Neural progenitor cell (in vitro differentiated cells): Measurements from ENCODE around the gene NBAS. TPM values are rescaled to one million over a fixed set of nuclear protein-coding genes. Genes with fewer than 3 reads are reported as not detected.
"Not testable (repeated sequence)": the region's sequence is repeated elsewhere in the genome, so short reads cannot be mapped to it uniquely, and the experiment has no call there.

Experiments
- DNase-seq: peaks from one replicate; pipeline ENCODE4 v3.0.0-alpha.2; 2016; ENCODE audit warnings: low spot score
- H2AFZ ChIP-seq: fragments of 200-600 bp; sonication (generic); replicated peaks from 2 replicates; pipeline ENCODE4 v1.6.1; 2016; ENCODE audit warnings: antibody characterized with exemption
- H3F3A ChIP-seq: fragments of 200-600 bp; sonication (generic); 2 replicates; pipeline ENCODE4 v1.6.1; 2016; ENCODE audit warnings: antibody characterized with exemption, low read depth
- H3K27ac ChIP-seq: fragments of 200-600 bp; sonication (generic); 2 replicates; pipeline ENCODE4 v1.5.1; 2016; ENCODE audit warnings: mild to moderate bottlenecking
- H3K27me3 ChIP-seq: fragments of 200-600 bp; sonication (generic); 2 replicates; pipeline ENCODE4 v1.6.1; 2016; ENCODE audit warnings: mild to moderate bottlenecking, moderate library complexity
- H3K36me3 ChIP-seq: fragments of 200-600 bp; sonication (generic); 2 replicates; pipeline ENCODE4 v1.5.1; 2016
- H3K4me1 ChIP-seq: fragments of 200-600 bp; sonication (generic); 2 replicates; pipeline ENCODE4 v1.6.1; 2016; ENCODE audit warnings: mixed run types
- H3K4me2 ChIP-seq: fragments of 200-600 bp; sonication (generic); 2 replicates; pipeline ENCODE4 v1.6.1; 2016
- H3K4me3 ChIP-seq: fragments of 200-600 bp; sonication (generic); 2 replicates; pipeline ENCODE4 v1.5.1; 2016
- H3K79me2 ChIP-seq: fragments of 200-600 bp; sonication (generic); 2 replicates; pipeline ENCODE4 v1.6.1; 2016; ENCODE audit warnings: low read depth
- H3K9ac ChIP-seq: fragments of 200-600 bp; sonication (generic); 2 replicates; pipeline ENCODE4 v1.6.1; 2016
- H3K9me3 ChIP-seq: fragments of 200-600 bp; sonication (generic); 2 replicates; pipeline ENCODE4 v1.5.1; 2016; ENCODE audit warnings: low read depth
- H4K20me1 ChIP-seq: fragments of 200-600 bp; sonication (generic); 2 replicates; pipeline ENCODE4 v1.6.1; 2016; ENCODE audit warnings: low read depth
- H3K27ac Mint-ChIP-seq: 3 replicates; pipeline ENCODE4 v1.8.0; 2021; ENCODE audit warnings: mixed read lengths
- H3K27me3 Mint-ChIP-seq: 2 replicates; pipeline ENCODE4 v1.8.0; 2022; ENCODE audit warnings: low read depth, mild to moderate bottlenecking, inconsistent platforms, moderate library complexity, mixed read lengths; ENCODE audit not compliant: insufficient read depth
- H3K36me3 Mint-ChIP-seq: 3 replicates; pipeline ENCODE4 v1.8.0; 2021; ENCODE audit warnings: mixed read lengths
- H3K4me1 Mint-ChIP-seq: 3 replicates; pipeline ENCODE4 v1.8.0; 2021; ENCODE audit warnings: mixed read lengths
- H3K4me3 Mint-ChIP-seq: 3 replicates; pipeline ENCODE4 v1.8.0; 2021; ENCODE audit warnings: mild to moderate bottlenecking, moderate library complexity, mixed read lengths
- H3K9me3 Mint-ChIP-seq: 3 replicates; pipeline ENCODE4 v1.8.0; 2020; ENCODE audit warnings: mixed read lengths
- EZH2 ChIP-seq: fragments of 200-600 bp; sonication (generic); IDR thresholded peaks from 2 replicates; pipeline ENCODE4 v1.6.1; 2017; ENCODE audit warnings: antibody characterized with exemption, mild to moderate bottlenecking, moderate library complexity
- EZH2phosphoT487 ChIP-seq: fragments of 200-600 bp; sonication (generic); IDR thresholded peaks from 2 replicates; pipeline ENCODE4 v1.6.1; 2017; ENCODE audit warnings: antibody characterized with exemption
- total RNA-seq: library from RNA; depleted of rRNA; stranded (reverse); fragments of >200 nt; gene quantifications from 2 replicates; pipeline ENCODE4 v1.2.3, GENCODE V29; 2015; ENCODE audit warnings: low replicate concordance
- TF ChIP-seq, protein P1 (sequence below): fragments of 200-600 bp; sonication (generic); IDR thresholded peaks from 2 replicates; pipeline ENCODE4 v1.5.1; 2017; ENCODE audit warnings: antibody characterized with exemption, mild to moderate bottlenecking

Gene NBAS
- total RNA-seq, 1 donor from 2014 or later: 58.0 TPM

DNA sequence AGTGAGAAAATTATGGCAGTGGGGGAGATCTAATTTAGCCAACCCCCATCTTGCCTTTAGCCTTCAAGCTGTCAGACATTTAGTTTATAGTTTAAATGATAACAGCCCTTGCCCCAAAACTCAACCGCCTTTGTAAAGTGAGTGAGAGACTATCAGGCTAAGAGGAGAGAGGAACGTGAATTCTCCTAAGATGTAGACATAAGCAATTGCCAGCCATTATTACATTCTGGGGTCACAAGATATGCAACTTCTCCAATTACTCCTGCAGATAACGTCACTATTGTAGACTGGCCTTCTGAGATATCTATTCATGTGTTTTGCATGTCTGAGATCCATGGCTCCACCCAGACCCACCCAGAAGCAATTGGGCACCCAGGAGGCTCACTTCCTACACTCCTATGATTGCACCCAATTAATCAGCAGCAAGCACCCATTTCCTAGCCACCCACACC lies 307.3 kb downstream of the NBAS start:
- H3K4me2 ChIP-seq: no peak overlapping the region

DNA sequence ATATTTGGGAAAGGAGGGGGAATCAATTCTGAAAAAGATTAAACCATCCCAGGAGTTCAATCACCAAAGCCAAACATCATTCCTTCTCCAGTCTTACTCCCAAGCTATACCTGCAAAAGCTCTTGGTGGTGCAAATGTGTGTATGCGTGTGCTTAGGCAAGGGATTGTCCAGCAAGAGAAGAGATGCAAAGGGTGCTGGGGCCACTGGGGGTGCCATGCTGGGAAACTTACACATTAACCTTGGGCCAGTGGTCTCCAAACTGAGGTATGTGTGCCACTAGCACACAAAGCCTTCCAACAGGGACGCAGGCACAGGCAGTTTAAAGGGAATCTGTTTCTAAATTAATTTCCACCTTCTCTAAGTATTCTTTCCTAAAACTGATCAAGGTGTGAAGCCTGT lies 307.9 kb downstream of the NBAS start:
- Histone ChIP-seq H3K9ac (no peak overlapping the region), H4K20me1 (no peaks in the 10 kb centered on the region), H2AFZ (no peak overlapping the region), H3K4me2 (no peak overlapping the region), H3K4me3 (no peak overlapping the region), H3K27me3 (no peaks in the 10 kb centered on the region), H3K9me3 (no peaks in the 10 kb centered on the region), H3K36me3 (no peaks in the 10 kb centered on the region), H3K79me2 (no peaks in the 10 kb centered on the region), H3F3A (no peaks in the 10 kb centered on the region), H3K27ac (no peak overlapping the region), H3K4me1 (no peaks in the 10 kb centered on the region)
- TF ChIP-seq EZH2 (no peak), EZH2phosphoT487 (no peak)
- TF ChIP-seq, protein P1, sequence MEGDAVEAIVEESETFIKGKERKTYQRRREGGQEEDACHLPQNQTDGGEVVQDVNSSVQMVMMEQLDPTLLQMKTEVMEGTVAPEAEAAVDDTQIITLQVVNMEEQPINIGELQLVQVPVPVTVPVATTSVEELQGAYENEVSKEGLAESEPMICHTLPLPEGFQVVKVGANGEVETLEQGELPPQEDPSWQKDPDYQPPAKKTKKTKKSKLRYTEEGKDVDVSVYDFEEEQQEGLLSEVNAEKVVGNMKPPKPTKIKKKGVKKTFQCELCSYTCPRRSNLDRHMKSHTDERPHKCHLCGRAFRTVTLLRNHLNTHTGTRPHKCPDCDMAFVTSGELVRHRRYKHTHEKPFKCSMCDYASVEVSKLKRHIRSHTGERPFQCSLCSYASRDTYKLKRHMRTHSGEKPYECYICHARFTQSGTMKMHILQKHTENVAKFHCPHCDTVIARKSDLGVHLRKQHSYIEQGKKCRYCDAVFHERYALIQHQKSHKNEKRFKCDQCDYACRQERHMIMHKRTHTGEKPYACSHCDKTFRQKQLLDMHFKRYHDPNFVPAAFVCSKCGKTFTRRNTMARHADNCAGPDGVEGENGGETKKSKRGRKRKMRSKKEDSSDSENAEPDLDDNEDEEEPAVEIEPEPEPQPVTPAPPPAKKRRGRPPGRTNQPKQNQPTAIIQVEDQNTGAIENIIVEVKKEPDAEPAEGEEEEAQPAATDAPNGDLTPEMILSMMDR: no peak
- H3K4me1 Mint-ChIP-seq: no peaks in the 10 kb centered on the region
- H3K4me3 Mint-ChIP-seq: no peak overlapping the region
- H3K36me3 Mint-ChIP-seq: peaks cover 24% of the 10 kb centered on the region
- peaks cover 24% of the 10 kb centered on the region for H3K9me3 Mint-ChIP-seq
- peaks cover 2% of the 10 kb centered on the region for H3K27me3 Mint-ChIP-seq
- DNase-seq: no peak
- H3K27ac Mint-ChIP-seq: no peak overlapping the region

More for the DNA sequence above, 307.3 kb downstream of the NBAS start:
- H3K36me3 ChIP-seq: no peaks in the 10 kb centered on the region
- Mint-ChIP-seq H3K36me3 (peaks cover 22% of the 10 kb centered on the region), H3K4me1 (no peaks in the 10 kb centered on the region), H3K27ac (no peak overlapping the region), H3K27me3 (peaks cover 2% of the 10 kb centered on the region), H3K9me3 (peaks cover 25% of the 10 kb centered on the region), H3K4me3 (no peak overlapping the region)
- H3K9ac ChIP-seq: no peak overlapping the region
- no peaks in the 10 kb centered on the region for H3K27me3 ChIP-seq
- no peak for DNase-seq
- H3K79me2 ChIP-seq: no peaks in the 10 kb centered on the region
- H3F3A ChIP-seq: no peaks in the 10 kb centered on the region
- H3K4me3 ChIP-seq: no peak overlapping the region
- TF ChIP-seq EZH2 (no peak), EZH2phosphoT487 (no peak)
- TF ChIP-seq, protein P1: no peak
- no peaks in the 10 kb centered on the region for H4K20me1 ChIP-seq
- H3K4me1 ChIP-seq: no peaks in the 10 kb centered on the region
- H2AFZ ChIP-seq: no peak overlapping the region
- no peak overlapping the region for H3K27ac ChIP-seq
- H3K9me3 ChIP-seq: no peaks in the 10 kb centered on the region

DNA sequence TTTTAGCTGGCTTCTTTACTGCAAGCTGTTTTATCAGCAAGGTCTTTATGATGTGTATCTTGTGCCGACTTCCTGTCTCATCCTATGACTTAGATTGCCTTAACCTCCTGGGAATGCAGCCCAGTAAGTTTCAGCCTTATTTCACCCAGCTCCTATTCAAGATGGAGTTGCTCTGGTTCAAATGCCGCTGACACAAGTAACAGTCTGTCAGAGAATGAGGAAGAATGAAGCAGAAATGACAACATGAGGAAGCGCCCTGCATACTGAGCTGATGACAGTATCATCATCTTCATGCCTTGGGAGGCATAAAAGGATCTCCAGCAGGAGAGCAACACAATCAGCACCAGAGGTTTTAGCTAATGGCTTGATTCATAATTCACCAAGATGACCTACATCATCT lies 309.4 kb downstream of the NBAS start:
- Histone ChIP-seq H3K36me3 (no peaks in the 10 kb centered on the region), H2AFZ (no peak overlapping the region), H4K20me1 (no peaks in the 10 kb centered on the region), H3K4me2 (no peak overlapping the region), H3K9ac (no peak overlapping the region), H3F3A (no peaks in the 10 kb centered on the region), H3K9me3 (no peaks in the 10 kb centered on the region), H3K4me3 (no peak overlapping the region), H3K27ac (no peak overlapping the region), H3K4me1 (no peaks in the 10 kb centered on the region), H3K27me3 (no peaks in the 10 kb centered on the region), H3K79me2 (no peaks in the 10 kb centered on the region)
- TF ChIP-seq EZH2: no peak
- TF ChIP-seq, protein P1: no peak
- no peak for TF ChIP-seq EZH2phosphoT487
- no peak overlapping the region for H3K27ac Mint-ChIP-seq
- H3K4me1 Mint-ChIP-seq: no peaks in the 10 kb centered on the region
- H3K4me3 Mint-ChIP-seq: no peak overlapping the region
- H3K36me3 Mint-ChIP-seq: peaks cover 18% of the 10 kb centered on the region
- no peak for DNase-seq
- H3K9me3 Mint-ChIP-seq: peaks cover 19% of the 10 kb centered on the region
- H3K27me3 Mint-ChIP-seq: peaks cover 2% of the 10 kb centered on the region

DNA sequence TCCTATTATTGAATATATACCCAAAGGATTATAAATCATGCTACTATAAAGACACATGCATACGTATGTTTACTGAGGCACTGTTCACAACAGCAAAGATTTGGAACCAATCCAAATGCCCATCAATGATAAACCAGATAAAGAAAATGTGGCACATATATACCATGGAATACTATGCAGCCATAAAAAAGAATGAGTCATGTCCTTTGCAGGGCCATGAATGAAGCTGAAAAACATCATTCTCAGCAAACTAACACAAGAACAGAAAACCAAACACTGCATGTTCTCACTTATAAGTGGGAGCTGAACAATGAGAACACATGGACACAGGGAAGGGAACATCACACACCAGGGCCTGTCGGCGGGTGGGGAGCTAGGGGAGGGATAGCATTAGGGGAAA lies 310.2 kb downstream of the NBAS start:
- not testable (repeated sequence) for DNase-seq, H2AFZ ChIP-seq, H3K4me1 Mint-ChIP-seq, H3K9ac ChIP-seq, H3K4me3 Mint-ChIP-seq, H3K9me3 ChIP-seq, H3F3A ChIP-seq, H3K4me2 ChIP-seq, H3K27ac Mint-ChIP-seq, H4K20me1 ChIP-seq, H3K4me1 ChIP-seq, H3K4me3 ChIP-seq, H3K79me2 ChIP-seq, H3K27ac ChIP-seq, H3K27me3 Mint-ChIP-seq, H3K27me3 ChIP-seq, H3K36me3 ChIP-seq
- H3K9me3 Mint-ChIP-seq: peaks cover 19% of the 10 kb centered on the region
- peaks cover 18% of the 10 kb centered on the region for H3K36me3 Mint-ChIP-seq
